ENCODE measurements around the gene GPC3.

The GPC3 gene

GRCh38 chrX:133966199-133966598 lies 19.2 kb downstream of the GPC3 start:
- Mint-ChIP-seq H3K9me3 (no peaks in the 10 kb centered on the region), H3K4me1 (no peaks in the 10 kb centered on the region), H3K27me3 (no peaks in the 10 kb centered on the region), H3K27ac (no peak overlapping the region), H3K4me3 (no peak overlapping the region), H3K36me3 (no peaks in the 10 kb centered on the region)
- no peak for ATAC-seq

- H3K36me3 Mint-ChIP-seq = no peaks in the 10 kb centered on the region
- no peak for ATAC-seq
- no peak overlapping the region for H3K4me3 Mint-ChIP-seq
- no peaks in the 10 kb centered on the region for H3K4me1 Mint-ChIP-seq
- no peaks in the 10 kb centered on the region for H3K9me3 Mint-ChIP-seq
- H3K27me3 Mint-ChIP-seq = no peaks in the 10 kb centered on the region
- no peak overlapping the region for H3K27ac Mint-ChIP-seq
These were observed 20.1 kb downstream of the GPC3 start for GRCh38 chrX:133965321-133965720.

- ATAC-seq = no peak
- Mint-ChIP-seq H3K36me3 (no peaks in the 10 kb centered on the region), H3K9me3 (no peaks in the 10 kb centered on the region), H3K27ac (no peak overlapping the region), H3K4me1 (no peaks in the 10 kb centered on the region), H3K27me3 (no peaks in the 10 kb centered on the region), H3K4me3 (no peak overlapping the region)
These were observed 24.3 kb downstream of the GPC3 start for GRCh38 chrX:133961046-133961445.

- Mint-ChIP-seq H3K27me3 (peaks cover 7% of the 10 kb centered on the region), H3K4me3 (no peak overlapping the region), H3K36me3 (no peaks in the 10 kb centered on the region), H3K4me1 (no peaks in the 10 kb centered on the region), H3K9me3 (no peaks in the 10 kb centered on the region), H3K27ac (no peak overlapping the region)
- no peak for ATAC-seq
These were observed 25.4 kb downstream of the GPC3 start for GRCh38 chrX:133959972-133960371.

- Mint-ChIP-seq H3K9me3 (no peaks in the 10 kb centered on the region), H3K27ac (no peak overlapping the region), H3K4me1 (no peaks in the 10 kb centered on the region), H3K4me3 (no peak overlapping the region), H3K36me3 (no peaks in the 10 kb centered on the region), H3K27me3 (peaks cover 10% of the 10 kb centered on the region)
- no peak for ATAC-seq
These were observed 26.3 kb downstream of the GPC3 start for GRCh38 chrX:133958997-133959688.

- Mint-ChIP-seq H3K27me3 (peaks cover 10% of the 10 kb centered on the region), H3K9me3 (peaks cover 6% of the 10 kb centered on the region), H3K4me3 (no peak overlapping the region), H3K27ac (no peak overlapping the region), H3K4me1 (no peaks in the 10 kb centered on the region), H3K36me3 (no peaks in the 10 kb centered on the region)
- no peak for ATAC-seq
These were observed 28.6 kb downstream of the GPC3 start for GRCh38 chrX:133956570-133957340.

DNA sequence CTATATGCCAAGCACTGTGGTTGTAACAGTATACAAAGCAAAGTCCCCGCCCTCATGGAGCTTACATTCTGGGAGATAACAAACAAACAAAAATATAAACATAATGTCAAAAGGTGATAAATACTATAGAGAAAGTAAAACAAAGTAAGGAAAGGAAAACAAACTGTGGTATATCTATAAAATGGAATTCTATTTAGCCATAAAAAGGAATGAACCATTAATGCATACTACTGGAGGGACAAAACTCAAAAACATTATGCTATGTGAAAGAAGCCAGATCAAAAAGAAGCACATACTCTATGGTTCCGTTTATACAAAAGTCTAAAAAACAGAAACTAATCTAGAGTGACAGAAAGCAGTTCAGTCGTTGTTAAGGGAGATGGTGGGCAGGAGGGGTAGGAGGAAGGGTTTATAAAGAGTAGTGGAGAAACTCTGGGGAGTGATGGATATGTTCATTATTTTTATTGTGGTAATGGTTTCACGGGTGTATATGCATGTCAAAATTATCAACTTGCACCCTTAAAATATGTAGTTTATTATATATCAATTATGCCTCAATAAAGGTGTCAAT lies 31.5 kb downstream of the GPC3 start:
- Mint-ChIP-seq H3K4me1 (no peaks in the 10 kb centered on the region), H3K27me3 (peaks cover 10% of the 10 kb centered on the region), H3K27ac (no peak overlapping the region), H3K9me3 (peaks cover 6% of the 10 kb centered on the region), H3K4me3 (no peak overlapping the region), H3K36me3 (no peaks in the 10 kb centered on the region)
- no peak for ATAC-seq

DNA sequence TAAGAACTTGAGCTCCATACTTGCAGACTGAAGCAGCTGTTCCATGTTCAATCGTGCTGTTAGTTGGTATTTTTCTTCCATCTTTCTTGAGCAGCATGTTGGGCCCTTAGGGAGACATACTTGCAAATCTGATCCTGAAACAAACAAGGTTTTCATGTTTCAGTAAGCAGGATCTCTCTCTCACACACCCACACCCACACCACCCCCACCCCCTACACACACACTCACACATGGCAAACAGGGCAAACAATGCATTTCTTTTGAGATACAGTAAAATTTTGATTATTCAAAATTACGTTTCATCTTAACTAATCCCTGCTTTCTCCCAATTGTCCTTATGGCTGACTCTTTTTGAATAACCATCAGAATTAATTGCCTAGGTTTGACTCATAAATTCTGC lies 32.3 kb downstream of the GPC3 start:
- peaks cover 6% of the 10 kb centered on the region for H3K9me3 Mint-ChIP-seq
- H3K4me3 Mint-ChIP-seq = no peak overlapping the region
- no peaks in the 10 kb centered on the region for H3K4me1 Mint-ChIP-seq
- H3K27ac Mint-ChIP-seq = no peak overlapping the region
- no peaks in the 10 kb centered on the region for H3K36me3 Mint-ChIP-seq
- ATAC-seq = no peak
- peaks cover 10% of the 10 kb centered on the region for H3K27me3 Mint-ChIP-seq

DNA sequence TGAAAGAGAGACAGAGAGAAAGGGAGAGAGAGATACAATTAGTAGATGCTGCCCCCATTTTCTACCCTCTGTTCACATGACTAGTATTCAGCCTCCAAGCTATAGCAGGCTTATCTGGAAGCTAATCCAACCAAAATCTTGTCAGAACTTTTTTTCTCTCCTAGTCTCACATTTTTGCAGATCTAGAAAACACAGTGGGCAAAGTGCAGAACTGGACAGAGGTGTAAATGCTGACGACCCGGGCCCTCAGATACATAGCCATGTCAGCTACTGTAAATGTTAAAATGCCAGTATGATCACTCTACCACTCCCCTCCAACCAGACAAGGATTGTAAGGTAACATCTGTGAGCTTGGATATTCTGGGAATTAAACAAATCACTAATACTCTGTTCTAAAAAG lies 34.3 kb downstream of the GPC3 start:
- Mint-ChIP-seq H3K36me3 (no peaks in the 10 kb centered on the region), H3K27ac (no peak overlapping the region), H3K27me3 (peaks cover 10% of the 10 kb centered on the region), H3K4me1 (no peaks in the 10 kb centered on the region), H3K4me3 (no peak overlapping the region), H3K9me3 (peaks cover 6% of the 10 kb centered on the region)
- no peak for ATAC-seq

GRCh38 chrX:133950214-133950613 lies 35.2 kb downstream of the GPC3 start:
- no peaks in the 10 kb centered on the region for H3K36me3 Mint-ChIP-seq
- H3K9me3 Mint-ChIP-seq = peaks cover 6% of the 10 kb centered on the region
- no peak overlapping the region for H3K27ac Mint-ChIP-seq
- H3K27me3 Mint-ChIP-seq = peaks cover 5% of the 10 kb centered on the region
- ATAC-seq = no peak
- H3K4me1 Mint-ChIP-seq = no peaks in the 10 kb centered on the region
- H3K4me3 Mint-ChIP-seq = no peak overlapping the region

GRCh38 chrX:133948895-133949294 lies 36.5 kb downstream of the GPC3 start:
- Mint-ChIP-seq H3K4me3 (no peak overlapping the region), H3K36me3 (no peaks in the 10 kb centered on the region), H3K27me3 (no peaks in the 10 kb centered on the region), H3K4me1 (no peaks in the 10 kb centered on the region), H3K9me3 (peaks cover 3% of the 10 kb centered on the region), H3K27ac (no peak overlapping the region)
- ATAC-seq = no peak

- no peaks in the 10 kb centered on the region for H3K27me3 Mint-ChIP-seq
- H3K4me3 Mint-ChIP-seq = no peak overlapping the region
- no peaks in the 10 kb centered on the region for H3K36me3 Mint-ChIP-seq
- ATAC-seq = no peak
- H3K4me1 Mint-ChIP-seq = no peaks in the 10 kb centered on the region
- no peaks in the 10 kb centered on the region for H3K9me3 Mint-ChIP-seq
- H3K27ac Mint-ChIP-seq = no peak overlapping the region
These were observed 37.4 kb downstream of the GPC3 start for GRCh38 chrX:133947996-133948395.

DNA sequence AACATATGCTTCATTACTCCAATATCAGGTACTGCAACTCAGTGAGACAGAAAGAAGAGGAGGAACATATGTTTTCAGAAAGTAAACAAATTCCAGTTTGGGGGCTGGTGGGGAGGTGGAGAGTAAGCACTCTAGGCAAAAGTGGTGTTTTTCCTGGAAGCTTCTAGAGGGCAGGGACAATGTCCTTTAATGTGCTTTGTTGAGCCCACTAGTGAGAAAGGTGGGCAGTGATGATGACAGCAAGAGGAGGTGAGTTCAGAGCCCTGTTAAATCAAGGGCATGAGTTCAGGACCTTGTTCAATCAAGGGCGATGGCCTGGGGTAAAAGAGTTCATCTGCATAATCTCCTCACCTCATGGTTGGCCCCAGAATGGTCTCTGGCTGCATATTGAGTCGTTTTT lies 38.4 kb downstream of the GPC3 start:
- no peak for ATAC-seq
- H3K36me3 Mint-ChIP-seq = no peaks in the 10 kb centered on the region
- no peaks in the 10 kb centered on the region for H3K4me1 Mint-ChIP-seq

GRCh38 chrX:133943507-133943906 lies 41.9 kb downstream of the GPC3 start:
- no peaks in the 10 kb centered on the region for H3K27me3 Mint-ChIP-seq
- no peak overlapping the region for H3K4me3 Mint-ChIP-seq
- no peak overlapping the region for H3K27ac Mint-ChIP-seq
- H3K4me1 Mint-ChIP-seq = no peaks in the 10 kb centered on the region
- H3K9me3 Mint-ChIP-seq = no peaks in the 10 kb centered on the region
- no peak for ATAC-seq
- no peaks in the 10 kb centered on the region for H3K36me3 Mint-ChIP-seq

More for the DNA sequence above, 38.4 kb downstream of the GPC3 start:
- no peak overlapping the region for H3K27ac Mint-ChIP-seq
- H3K27me3 Mint-ChIP-seq = no peaks in the 10 kb centered on the region
- no peak overlapping the region for H3K4me3 Mint-ChIP-seq
- no peaks in the 10 kb centered on the region for H3K9me3 Mint-ChIP-seq

DNA sequence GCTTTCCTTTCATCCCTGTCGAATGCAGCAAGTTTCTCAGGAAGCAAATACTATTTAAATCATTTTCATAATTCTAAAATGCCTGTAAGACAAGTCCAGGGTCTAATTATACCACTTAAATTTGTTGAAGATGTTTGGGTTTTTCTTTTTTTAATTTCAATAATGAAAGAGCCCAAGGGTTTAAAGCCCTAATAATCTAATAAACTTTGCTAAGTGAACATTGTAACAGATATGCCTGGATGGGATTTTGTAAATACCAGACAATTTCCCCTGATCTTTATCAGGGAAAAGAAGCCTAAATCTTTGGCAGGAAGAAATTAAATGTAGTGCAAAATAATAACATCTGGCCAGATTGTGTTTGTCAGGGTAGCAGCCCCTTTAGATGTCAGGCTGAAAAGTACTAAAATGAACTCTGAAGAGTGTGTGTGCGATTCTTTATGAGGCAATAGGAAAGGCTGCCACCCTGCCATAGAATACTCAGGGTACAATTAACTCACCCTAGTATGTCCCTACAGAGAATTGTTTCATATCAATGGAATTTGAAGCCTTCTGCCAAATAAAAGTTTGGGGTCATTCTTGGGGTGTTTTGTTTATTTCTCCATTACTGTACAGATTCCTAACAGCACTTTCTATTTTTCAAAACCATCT lies 45.6 kb downstream of the GPC3 start:
- H3K27me3 Mint-ChIP-seq = no peaks in the 10 kb centered on the region
- no peaks in the 10 kb centered on the region for H3K9me3 Mint-ChIP-seq
- no peaks in the 10 kb centered on the region for H3K36me3 Mint-ChIP-seq
- H3K4me1 Mint-ChIP-seq = no peaks in the 10 kb centered on the region
- no peak overlapping the region for H3K4me3 Mint-ChIP-seq
- no peak for ATAC-seq
- H3K27ac Mint-ChIP-seq = no peak overlapping the region
